Thoracic aorta (tissue), 2 donors: ENCODE measurements around the gene CACNA1I. TPM values are rescaled to one million over a fixed set of nuclear protein-coding genes. Genes with fewer than 3 reads are reported as not detected.
"Not testable (repeated sequence)": the region's sequence is repeated elsewhere in the genome, so short reads cannot be mapped to it uniquely, and the experiment has no call there.

Experiments
- ATAC-seq: fragments of 150-250 bp; one replicate; pipeline ENCODE4 v1.8.0; 2017; ENCODE audit warnings: low read depth; ENCODE audit not compliant: insufficient number of reproducible peaks, low FRiP score
- DNase-seq: peaks from one replicate; pipeline ENCODE4 v3.0.0-alpha.2; 2020; ENCODE audit warnings: low spot score
- H3K27ac ChIP-seq, 2 donors: fragments of 200-600 bp; sonication (generic); 1 replicate in 1 of 2; 2 replicates in 1 of 2; pipeline ENCODE4 v1.5.1; 2016; ENCODE audit warnings: mild to moderate bottlenecking in 2 of 2, moderate library complexity in 2 of 2
- H3K27me3 ChIP-seq: fragments of 200-600 bp; sonication (generic); replicated peaks from 2 replicates; pipeline ENCODE4 v1.6.0; 2016; ENCODE audit warnings: mild to moderate bottlenecking; ENCODE audit not compliant: insufficient read depth
- H3K36me3 ChIP-seq: fragments of 200-600 bp; sonication (generic); one replicate; pipeline ENCODE4 v1.5.1; 2016
- H3K4me1 ChIP-seq, 2 donors: fragments of 200-600 bp; sonication (generic); 1 replicate in 1 of 2; 2 replicates in 1 of 2; pipeline versions ENCODE4 v1.5.1 to v1.6.0; 2016; ENCODE audit warnings: low read depth in 2 of 2, mild to moderate bottlenecking in 1 of 2; ENCODE audit not compliant: control insufficient read depth in 1 of 2
- H3K4me3 ChIP-seq: fragments of 200-600 bp; sonication (generic); 2 replicates; pipeline ENCODE4 v1.5.1; 2016; ENCODE audit warnings: mild to moderate bottlenecking
- H3K9me3 ChIP-seq: fragments of 200-600 bp; sonication (generic); 2 replicates; pipeline ENCODE4 v1.5.1; 2016
- CTCF ChIP-seq: fragments of 200-600 bp; sonication (generic); IDR thresholded peaks from one replicate; pipeline ENCODE4 v1.5.1; 2019; ENCODE audit warnings: antibody characterized with exemption
- total RNA-seq, 2 donors: library from RNA; depleted of rRNA; stranded (reverse); fragments of >200 nt; gene quantifications; one replicate each; pipeline versions ENCODE4 v1.1.0 to v1.2.3, GENCODE V29; 2016

CACNA1I gene
- total RNA-seq, 2 donors from 2014 or later, result 0.14 to 0.21 TPM

- no peaks in the 10 kb centered on the region for H3K36me3 ChIP-seq
- no peaks in the 10 kb centered on the region for H3K9me3 ChIP-seq
- H3K27ac ChIP-seq, result no peak overlapping the region
- no peaks in the 10 kb centered on the region for H3K4me1 ChIP-seq
- no peaks in the 10 kb centered on the region for H3K27me3 ChIP-seq
- TF ChIP-seq CTCF, result no peak
- ATAC-seq, result no peak
- H3K4me3 ChIP-seq, result no peak overlapping the region
- DNase-seq, result no peak
These were observed 160.9 kb downstream of the CACNA1I start for GRCh38 chr22:39731481-39731880.

- no peak for TF ChIP-seq CTCF
- no peak overlapping the region for H3K4me3 ChIP-seq
- DNase-seq (no peak), ATAC-seq (no peak)
- no peak overlapping the region for H3K27ac ChIP-seq
- H3K27me3 ChIP-seq, result no peaks in the 10 kb centered on the region
- H3K4me1 ChIP-seq, result no peaks in the 10 kb centered on the region
- H3K9me3 ChIP-seq, result no peaks in the 10 kb centered on the region
- H3K36me3 ChIP-seq, result no peaks in the 10 kb centered on the region
These were observed 161.5 kb downstream of the CACNA1I start for GRCh38 chr22:39731881-39732555.

- Histone ChIP-seq H3K27me3 (no peaks in the 10 kb centered on the region), H3K27ac (no peak overlapping the region), H3K4me3 (no peak overlapping the region), H3K36me3 (no peaks in the 10 kb centered on the region), H3K4me1 (no peaks in the 10 kb centered on the region), H3K9me3 (no peaks in the 10 kb centered on the region)
- no peak for TF ChIP-seq CTCF
- DNase-seq, result no peak
- no peak for ATAC-seq
These were observed 162.1 kb downstream of the CACNA1I start for GRCh38 chr22:39732625-39733024.

GRCh38 chr22:39733191-39733590 is 162.6 kb downstream of the CACNA1I start:
- Histone ChIP-seq H3K4me1 (no peaks in the 10 kb centered on the region), H3K36me3 (no peaks in the 10 kb centered on the region), H3K9me3 (no peaks in the 10 kb centered on the region), H3K27me3 (no peaks in the 10 kb centered on the region), H3K27ac (no peak overlapping the region), H3K4me3 (no peak overlapping the region)
- ATAC-seq, result no peak
- DNase-seq, result no peak
- no peak for TF ChIP-seq CTCF

- not testable (repeated sequence) for DNase-seq, H3K36me3 ChIP-seq, H3K4me3 ChIP-seq, ATAC-seq, H3K4me1 ChIP-seq, H3K9me3 ChIP-seq, H3K27ac ChIP-seq, H3K27me3 ChIP-seq
These were observed 163.5 kb downstream of the CACNA1I start for GRCh38 chr22:39734046-39734445.

GRCh38 chr22:39734866-39735265 is 164.3 kb downstream of the CACNA1I start:
- H3K4me3 ChIP-seq, result no peak overlapping the region
- no peaks in the 10 kb centered on the region for H3K36me3 ChIP-seq
- no peak overlapping the region for H3K27ac ChIP-seq
- no peak for ATAC-seq
- no peaks in the 10 kb centered on the region for H3K27me3 ChIP-seq
- DNase-seq, result no peak
- H3K9me3 ChIP-seq, result no peaks in the 10 kb centered on the region
- no peak for TF ChIP-seq CTCF
- H3K4me1 ChIP-seq, result no peaks in the 10 kb centered on the region
